NCI-H1105 treated with DMSO at 0.1 percent for 48 hours (cell line): ENCODE data around the gene ATF6.

Experiments
- DNase-seq: peaks from one replicate; lab custom pipeline; 2025; lab: John Stamatoyannopoulos, UW

ATF6 gene

DNA sequence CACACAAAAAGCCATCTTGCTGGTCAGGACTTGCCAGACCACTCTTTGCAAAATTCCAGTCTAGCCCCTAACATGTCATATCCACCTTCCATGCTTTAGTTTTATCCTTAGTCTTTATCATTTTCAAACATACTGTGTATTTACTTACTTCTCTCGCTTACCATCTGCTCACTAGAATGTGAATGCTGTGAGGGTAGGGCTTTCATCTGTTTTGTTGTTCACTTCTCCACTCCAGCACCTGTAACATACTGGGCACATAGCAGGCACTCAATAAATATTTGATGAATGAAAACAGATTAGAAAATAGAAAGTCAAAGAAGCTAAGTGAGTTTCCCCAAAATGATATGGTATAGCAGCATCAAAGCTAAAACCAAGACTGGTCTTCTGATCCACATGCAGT, 177.6 kb downstream of the ATF6 start:
- no peak for DNase-seq

DNA sequence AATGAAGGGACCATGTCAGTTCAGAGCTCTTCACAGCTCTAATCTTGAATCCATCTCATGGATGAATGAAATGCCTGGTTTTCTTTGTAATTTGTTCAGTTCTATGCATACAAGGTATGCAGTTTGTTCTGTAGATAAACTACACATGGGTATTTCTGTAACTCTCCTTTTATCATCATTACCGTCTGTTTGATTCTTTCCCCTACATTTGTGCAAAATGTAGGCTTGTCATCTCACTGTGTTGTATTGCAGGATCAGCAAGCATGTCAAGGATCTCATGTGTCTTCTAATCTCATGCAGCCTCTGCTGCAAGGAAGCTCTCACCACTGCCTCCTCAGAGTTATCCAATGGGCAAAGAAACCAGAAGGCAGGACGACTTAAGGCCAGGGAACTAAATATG, 178.3 kb downstream of the ATF6 start:
- no peak for DNase-seq

DNA sequence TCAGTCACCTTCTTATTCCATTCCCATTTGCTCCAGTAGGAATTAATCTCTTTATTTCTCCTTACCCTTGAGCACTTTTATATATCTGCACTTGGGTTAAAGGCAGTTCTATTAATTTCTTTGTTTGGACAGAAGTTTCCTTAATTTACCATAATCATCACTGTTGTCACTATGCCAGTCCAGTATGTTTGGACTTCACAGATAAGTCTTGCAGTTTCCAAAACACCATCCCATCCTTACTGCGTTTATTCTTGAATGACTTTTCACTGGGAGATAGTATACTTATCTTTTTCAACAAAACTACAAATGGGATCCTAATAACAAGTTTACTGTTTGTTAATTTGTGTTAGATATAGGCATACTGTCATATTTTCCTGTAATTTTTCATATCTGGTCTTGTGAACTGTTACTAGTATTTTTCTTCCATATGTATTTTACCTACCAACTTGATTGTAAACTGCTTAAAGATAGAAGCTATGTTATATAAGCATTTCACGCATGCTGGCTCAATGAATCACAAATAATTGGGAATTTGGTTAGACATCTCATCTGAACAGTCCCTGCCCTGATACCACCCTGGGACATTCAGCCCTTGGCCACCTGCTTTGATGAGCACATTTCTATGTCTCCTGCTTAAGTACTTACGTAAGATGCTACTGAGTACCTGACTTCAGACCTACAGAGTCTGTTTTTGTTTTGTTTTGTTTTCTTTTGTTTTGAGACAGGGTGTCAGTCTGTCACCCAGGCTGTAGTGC, 179.4 kb downstream of the ATF6 start:
- DNase-seq = no peak

DNA sequence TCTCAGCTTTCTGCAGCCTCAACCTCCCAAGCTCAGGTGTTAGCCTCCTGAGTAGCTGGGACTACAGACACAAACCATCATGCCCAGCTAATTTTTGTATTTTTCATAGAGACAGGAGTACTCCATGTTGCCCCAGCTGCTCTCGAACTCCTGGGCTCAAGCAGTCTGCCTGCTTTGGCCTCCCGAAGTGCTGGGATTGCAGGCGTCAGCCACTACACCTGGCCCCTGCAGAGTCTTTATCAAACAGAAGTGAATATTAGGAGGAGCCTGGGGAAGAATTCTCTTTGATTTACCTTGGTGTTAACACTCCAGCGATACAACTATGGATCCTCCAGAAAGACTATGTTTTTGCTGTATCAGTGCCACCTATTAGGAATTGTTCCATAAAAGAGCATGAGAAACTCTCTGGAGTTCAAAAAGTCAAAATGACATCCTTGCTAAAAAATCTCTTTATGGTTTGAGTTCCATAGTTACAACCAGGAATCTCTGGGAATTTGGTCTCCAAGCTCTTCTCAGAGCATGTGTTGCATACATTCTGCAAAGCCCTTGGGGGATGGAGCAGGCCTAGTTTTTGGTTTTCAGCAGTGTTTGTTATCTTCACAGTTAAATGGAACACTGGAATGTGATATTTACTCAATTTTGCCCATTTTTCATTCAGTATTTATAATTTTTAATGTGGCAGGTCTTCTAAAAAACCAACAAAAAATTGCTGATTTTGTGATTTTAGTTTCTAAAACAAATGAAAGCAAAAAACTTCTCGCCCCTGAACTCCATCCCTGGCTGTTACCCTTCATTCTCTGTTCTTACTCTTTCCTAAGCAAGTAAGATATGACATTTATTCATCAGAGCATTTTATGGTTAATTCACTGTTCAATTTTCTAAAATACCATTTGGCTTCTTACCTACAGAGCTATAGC, 180.2 kb downstream of the ATF6 start:
- DNase-seq = no peak

DNA sequence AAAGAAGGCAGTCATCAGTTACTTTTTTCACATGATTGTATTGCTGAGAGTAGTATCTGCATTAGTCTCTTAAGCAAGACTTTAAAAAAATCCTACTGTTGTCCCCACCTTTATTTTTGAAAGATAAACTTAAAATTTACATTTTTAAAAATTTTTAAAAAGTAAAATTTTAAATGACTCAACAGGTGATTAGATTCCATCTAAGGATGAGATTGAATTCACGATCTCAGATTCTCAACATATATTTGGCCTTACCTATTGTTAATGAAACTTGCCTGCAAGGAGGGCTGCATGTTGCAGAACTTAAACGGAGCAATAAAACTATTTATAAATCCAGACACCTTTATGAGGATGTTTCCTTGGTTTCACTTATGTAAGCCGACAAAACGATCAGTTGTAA, 182.3 kb downstream of the ATF6 start:
- no peak for DNase-seq

DNA sequence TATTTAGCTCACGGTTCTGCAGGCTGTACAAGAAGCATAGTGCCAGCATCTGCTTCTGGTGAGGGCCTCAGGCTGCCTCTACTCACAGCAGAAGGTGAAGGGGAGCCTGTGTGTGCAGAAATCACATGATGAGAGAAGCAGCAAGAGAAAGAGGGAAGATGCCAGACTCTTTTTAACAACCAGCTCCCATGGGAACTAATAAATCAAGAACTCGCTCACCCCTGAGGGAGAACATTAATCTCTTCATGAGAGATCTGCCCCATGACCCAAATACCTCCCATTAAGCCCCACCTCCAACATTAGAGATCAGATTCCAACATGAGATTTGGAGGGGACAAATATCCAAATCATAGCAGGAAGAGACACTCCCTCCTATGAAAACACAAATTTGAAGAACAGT, 183.4 kb downstream of the ATF6 start:
- DNase-seq = no peak

DNA sequence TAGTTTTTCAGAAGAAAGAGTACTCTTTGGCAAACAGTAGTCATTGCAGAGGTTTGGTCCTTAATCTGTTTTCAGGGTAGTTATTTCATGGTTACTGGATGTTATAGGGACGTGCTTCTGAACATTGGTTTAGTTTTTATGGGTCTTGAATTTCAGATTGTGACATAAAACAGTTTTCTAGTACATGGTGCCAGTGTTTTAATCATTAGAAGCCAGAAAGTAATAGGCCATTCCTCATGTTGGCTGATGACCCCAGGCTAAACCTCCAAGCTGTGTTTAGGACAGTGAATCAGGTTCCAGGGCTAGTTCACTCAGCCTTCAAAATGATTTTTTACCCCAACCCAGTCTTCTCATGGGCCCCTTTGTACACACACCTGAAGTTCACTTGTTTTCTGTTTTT, 184.3 kb downstream of the ATF6 start:
- DNase-seq = no peak

DNA sequence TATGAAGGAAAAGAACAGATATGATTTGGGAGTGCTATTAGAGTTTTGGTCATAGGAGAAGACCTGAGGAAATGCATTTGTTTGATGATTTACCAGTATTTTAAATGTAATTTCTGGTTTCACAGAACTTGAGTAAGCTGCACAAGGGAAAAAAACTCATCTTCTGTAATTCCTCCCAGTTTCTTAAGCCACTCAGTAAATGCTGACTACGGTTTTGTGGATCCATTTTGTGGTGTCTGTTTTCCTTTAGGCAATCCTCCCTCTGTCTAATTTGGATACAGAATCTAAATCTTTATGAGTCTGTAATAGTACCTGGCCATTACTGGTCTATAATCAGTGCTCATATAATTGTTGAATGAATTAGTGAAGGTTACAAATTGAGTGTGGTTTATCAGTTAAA, 185.5 kb downstream of the ATF6 start:
- no peak for DNase-seq

DNA sequence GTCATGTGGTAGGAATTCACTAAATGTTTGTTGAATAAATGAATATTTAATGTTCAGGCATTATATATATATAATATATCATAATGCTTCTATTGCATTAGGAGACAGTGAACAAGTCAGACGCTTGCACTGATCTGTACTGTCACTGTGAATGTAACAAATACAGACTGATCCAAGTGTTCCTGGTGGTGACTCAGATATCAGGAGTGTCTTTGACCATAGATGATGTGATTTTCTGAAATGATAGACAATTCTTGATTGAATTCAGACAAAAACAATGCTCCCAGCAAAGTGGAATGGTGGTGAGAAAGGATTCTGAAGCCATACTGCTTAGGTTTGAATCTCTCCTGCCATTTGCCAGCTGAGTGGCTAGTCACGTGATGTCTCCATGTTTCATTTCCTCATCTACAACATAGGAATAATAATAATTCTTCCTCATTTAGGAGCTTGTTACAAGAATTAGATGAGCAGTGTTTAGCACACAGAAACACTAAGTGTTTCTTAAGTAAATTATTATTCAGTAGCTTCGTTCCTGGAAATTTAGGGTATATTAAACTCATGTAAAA, 186.6 kb downstream of the ATF6 start:
- no peak for DNase-seq

DNA sequence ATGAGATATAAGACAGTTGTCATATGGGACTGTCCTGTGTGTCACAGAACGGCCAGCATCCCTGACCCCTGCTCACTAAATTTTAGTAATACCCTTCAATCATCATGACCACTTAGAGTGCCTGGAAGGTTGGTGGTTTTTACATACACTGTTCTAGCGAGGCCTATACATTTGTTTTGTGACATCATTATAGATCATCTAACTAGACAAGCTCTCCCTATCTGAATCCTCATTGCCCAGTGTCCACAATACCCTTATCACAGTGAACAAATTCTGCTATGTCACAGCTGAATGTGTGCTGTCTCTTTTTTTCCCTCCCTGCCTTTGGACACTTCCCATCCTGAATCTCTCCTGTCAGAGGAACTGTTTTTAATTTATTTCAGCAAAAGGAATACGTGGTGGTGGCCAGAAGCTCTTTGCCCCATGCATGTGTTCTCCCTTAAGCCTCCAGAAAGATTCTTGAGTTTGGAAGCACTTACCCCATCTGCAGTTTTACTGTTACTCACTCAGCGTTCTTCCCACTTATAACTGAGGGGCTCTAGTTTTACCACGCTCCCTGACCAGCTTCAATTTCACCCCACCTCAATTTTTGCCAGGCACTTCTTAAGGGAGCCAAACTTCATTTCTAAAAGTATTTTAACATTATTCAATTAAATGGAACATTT, 187.3 kb downstream of the ATF6 start:
- no peak for DNase-seq

DNA sequence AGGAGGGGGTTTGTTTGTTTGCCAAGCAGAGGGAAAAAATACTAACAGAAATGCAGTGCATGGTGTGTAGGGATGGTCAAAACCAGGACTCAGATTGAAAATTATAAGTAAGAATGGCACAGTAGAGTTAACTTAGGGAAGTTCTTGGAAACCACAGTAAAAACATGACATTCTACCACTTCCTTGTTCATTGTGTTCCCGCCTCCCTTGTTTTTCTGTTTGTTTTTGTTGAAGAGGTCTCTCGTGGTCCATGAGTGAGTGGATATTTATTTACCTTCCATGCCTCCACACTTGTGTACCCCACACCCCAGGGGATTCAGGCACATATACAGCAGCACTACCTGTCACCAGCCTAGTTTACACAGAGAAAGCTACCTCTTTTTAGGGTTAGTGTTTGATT, 187.9 kb downstream of the ATF6 start:
- no peak for DNase-seq

DNA sequence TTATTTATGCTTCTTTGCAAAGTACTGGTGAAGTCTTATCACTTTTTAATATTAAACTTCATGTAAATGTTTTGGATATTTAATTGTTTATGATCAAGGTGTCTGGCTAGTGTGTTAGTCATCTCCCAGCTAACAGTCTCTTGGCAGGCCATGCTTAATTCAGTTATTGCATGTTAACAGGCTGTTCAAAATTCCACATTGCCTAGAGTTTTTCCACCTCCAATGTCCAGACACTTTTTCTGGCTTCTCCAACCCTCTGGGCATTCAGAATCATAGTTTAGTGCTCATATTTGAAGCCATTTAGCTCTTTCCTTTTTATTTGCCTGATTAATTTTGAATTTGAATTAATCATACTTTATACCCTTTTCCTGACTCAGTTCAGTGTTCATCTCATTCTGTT, 188.3 kb downstream of the ATF6 start:
- no peak for DNase-seq

DNA sequence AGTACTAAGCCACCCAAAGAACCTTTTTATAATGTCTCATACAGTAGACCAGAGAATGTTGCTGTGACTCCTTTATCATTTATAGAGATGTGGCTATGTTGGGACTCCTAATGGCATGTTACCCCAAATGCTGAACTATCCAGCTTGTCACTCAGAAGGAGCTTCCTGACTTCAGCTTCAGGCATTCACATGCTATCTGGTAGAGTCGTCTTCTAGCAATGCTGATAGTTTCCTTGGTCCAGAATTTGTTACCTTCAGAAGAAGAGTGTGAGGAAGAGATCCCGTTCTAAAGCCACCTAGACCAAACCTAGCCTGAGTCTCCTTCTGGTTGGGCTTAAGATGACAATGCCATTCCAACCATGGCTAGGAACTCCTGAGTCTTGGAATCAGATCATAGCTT, 189.5 kb downstream of the ATF6 start:
- no peak for DNase-seq

DNA sequence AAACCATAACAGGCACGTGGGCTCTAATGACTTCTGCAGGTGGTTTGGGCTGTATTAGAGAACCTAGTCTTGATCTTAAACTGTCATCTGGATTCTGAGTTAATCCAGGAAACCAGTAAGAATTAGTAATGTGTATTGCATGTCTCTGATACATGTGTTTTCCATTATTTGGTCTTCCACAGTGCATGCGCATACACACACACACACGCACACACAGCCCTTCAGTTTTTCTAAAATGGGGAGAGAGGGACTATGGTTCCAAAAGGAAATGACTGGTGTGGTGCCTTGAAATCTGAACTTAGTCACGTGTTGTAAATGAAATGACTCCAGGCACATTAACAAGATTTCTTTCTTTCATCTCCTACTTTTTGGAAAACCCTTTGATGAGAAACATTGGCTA, 190.0 kb downstream of the ATF6 start:
- no peak for DNase-seq

DNA sequence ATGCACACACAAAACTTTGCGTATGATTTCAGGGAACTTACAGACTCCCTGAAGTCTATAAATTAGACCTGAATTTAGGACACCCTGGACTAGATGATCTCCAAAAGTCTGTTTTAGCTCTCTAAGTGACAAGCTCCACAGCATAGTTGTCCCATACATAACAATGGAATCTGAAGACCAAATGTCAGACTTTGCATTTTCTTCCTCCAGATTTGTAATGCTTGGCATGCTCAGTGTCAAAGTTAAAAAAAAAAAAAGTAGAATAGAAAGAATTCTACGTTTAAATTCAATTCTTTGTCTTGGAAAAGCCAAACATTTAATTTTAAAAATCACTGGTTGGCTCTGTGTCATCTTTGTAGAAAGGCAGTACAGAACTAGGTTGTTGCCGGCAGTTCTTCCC, 190.8 kb downstream of the ATF6 start:
- no peak for DNase-seq

DNA sequence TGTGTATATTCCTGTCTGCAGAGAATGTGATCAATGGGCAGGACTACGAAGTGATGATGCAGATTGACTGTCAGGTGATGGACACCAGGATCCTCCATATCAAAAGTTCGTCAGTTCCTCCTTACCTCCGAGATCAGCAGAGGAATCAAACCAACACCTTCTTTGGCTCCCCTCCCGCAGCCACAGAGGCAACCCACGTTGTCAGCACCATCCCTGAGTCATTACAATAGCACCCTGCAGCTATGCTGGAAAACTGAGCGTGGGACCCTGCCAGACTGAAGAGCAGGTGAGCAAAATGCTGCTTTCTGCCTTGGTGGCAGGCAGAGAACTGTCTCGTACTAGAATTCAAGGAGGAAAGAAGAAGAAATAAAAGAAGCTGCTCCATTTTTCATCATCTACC, 192.3 kb downstream of the ATF6 start:
- no peak for DNase-seq

DNA sequence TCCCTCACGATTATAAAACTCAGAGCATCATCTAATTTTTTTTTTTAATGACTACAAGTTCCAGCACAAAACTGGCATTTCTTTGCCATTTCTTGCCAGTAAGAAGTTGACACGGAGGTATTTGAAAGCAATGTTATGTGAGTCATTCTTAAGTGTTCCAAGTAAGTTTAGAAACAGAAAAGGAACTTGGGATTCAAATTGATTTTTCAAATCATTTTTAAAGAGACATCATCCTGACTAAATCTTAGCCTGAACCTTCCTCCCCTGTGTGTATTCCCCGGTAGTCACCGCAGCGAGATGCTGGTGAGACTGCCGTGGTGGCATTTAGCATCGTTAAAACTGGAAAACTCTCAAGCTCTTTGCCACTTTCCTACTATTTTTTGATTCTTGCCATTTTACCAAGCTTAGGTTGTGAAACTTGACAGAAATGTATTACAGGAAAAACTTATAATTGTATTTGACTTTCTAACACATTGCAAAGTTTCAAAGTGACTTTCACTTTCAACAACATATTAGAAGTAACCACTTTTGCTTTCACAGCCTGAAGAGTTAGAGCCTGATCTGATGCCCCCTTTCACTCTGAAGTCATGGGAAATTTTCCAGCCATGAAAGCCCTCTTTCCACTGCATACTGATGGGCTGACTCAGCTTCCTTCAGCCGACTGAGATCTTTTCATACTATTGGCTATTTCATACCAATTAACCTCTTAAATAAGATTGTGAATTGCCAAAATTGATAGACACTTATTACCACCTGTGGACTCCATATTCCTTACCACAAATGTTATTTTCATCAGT, 196.2 kb downstream of the ATF6 start:
- no peak for DNase-seq

DNA sequence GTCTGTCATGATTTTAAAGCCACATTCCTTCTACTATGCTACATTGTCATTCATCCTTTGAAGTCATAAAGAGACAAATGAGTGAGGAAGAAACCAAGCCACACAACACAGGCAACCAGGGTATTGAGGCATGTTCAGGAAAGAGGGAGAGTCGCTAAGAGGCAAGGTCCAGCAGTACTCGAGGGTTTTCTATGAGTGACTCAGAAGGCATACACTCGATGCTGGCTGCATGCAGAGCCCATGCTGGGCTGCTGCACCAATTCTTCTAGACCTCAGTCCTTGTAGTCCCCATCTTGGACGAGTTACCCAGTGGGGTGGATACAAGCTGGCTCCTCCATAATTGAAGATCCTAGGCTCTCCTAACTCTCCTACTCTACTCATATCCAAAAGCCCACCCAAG, 199.9 kb downstream of the ATF6 start:
- no peak for DNase-seq

DNA sequence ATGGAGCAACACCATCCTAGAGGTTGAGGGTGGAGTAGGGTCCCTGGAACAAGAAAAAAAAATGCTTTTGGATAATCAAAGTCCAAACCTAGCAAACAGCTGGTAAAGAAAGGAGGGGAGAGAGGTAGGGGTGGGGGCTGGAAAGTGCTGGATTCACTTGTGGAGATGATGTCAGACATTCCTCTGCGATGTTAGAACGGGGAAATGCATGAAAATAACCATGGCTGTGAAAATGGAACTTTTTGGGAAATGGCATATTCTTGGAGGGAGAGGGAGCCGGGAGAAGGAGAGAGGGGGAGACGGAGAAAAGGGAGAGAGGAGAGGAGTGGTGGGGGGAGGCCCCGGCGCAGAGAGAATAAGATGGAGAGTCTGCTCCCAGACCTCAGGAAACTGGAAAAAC, 203.9 kb downstream of the ATF6 start:
- DNase-seq = no peak

DNA sequence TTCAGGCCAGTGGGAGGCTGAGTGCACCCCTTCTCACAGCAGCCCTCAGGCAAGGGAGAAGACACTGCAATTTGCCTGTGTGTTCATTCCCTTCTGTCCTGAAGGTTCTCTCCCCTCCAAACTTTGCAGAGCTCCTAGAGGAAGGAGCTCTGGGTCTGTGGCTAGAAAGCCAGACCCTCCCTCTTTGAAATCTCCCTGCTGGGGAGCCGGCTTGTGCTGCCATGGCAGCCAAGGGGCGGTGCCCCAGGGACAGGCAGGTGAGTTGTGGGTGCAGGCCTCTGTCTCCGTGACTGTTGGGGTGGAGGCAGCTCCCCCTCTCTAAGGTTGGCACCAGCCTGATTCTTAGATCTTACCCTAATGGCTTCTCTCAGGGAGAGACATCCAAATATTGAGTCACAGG, 204.5 kb downstream of the ATF6 start:
- DNase-seq = no peak

DNA sequence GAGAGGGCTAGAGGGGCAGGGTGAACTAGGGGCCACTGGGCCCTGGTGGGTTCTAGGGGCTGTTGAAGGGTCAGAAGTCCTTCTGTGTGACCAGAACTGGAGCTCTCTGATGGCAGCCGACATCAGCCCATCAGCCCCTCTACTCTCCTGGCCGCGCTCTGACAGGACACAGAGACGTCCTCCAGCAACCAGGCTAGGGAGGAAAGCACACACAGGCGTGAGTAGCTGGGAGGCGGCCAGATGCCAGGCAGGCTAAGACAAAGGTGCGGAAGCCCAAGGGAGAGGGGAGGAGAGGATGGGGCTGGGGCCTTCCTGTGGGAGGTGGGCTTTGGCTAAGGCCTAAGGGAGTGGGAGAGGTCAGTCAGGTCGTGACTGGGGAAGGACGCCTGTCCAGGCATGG, 206.7 kb downstream of the ATF6 start:
- DNase-seq = no peak
